Measurements from ENCODE around the gene TOB1.

- TF ChIP-seq, protein P1, sequence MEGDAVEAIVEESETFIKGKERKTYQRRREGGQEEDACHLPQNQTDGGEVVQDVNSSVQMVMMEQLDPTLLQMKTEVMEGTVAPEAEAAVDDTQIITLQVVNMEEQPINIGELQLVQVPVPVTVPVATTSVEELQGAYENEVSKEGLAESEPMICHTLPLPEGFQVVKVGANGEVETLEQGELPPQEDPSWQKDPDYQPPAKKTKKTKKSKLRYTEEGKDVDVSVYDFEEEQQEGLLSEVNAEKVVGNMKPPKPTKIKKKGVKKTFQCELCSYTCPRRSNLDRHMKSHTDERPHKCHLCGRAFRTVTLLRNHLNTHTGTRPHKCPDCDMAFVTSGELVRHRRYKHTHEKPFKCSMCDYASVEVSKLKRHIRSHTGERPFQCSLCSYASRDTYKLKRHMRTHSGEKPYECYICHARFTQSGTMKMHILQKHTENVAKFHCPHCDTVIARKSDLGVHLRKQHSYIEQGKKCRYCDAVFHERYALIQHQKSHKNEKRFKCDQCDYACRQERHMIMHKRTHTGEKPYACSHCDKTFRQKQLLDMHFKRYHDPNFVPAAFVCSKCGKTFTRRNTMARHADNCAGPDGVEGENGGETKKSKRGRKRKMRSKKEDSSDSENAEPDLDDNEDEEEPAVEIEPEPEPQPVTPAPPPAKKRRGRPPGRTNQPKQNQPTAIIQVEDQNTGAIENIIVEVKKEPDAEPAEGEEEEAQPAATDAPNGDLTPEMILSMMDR (IDR thresholded peaks at IDR 0.05), result no peak
- TF ChIP-seq POLR2A (IDR thresholded peaks at IDR 0.05) (no peak), POLR2AphosphoS5 (IDR thresholded peaks at IDR 0.05) (no peak), EP300 (IDR thresholded peaks at IDR 0.05) (no peak)
Measured at GRCh38 chr17:50815400-50815799, 50.8 kb downstream of the TOB1 start.
